Motor neuron (in vitro differentiated cells): ENCODE results near the gene HEBP1. TPM values are rescaled to one million over a fixed set of nuclear protein-coding genes. Genes with fewer than 3 reads are reported as not detected.

Experiments
- ATAC-seq, 8 experiments: fragments of 200-7000 bp; cut with Tn5 transposase; replicated peaks in 6 of 8; 2 replicates each; pipeline ENCODE4 v1.8.0; 2021; ENCODE audit warnings: mild to moderate bottlenecking in 8 of 8, moderate library complexity in 8 of 8
- H3K27ac ChIP-seq, 2 donors: fragments of 250-450 bp; sonication (Bioruptor Pico); 2 replicates each; pipeline ENCODE4 v1.9.0; 2021; ENCODE audit warnings: antibody characterized with exemption in 2 of 2, mild to moderate bottlenecking in 2 of 2, moderate library complexity in 1 of 2
- H3K4me1 ChIP-seq, 2 donors: fragments of 250-450 bp; sonication (Bioruptor Pico); replicated peaks in 1 of 2; 2 replicates each; pipeline ENCODE4 v1.6.1; 2021; ENCODE audit warnings: antibody characterized with exemption in 2 of 2, mild to moderate bottlenecking in 2 of 2, moderate library complexity in 1 of 2
- H3K4me3 ChIP-seq, 5 donors: fragments of 250-450 bp; sonication (Bioruptor Pico); 2 replicates each; pipeline ENCODE4 v1.9.0; 2021; ENCODE audit warnings: antibody characterized with exemption in 5 of 5, mild to moderate bottlenecking in 5 of 5, moderate library complexity in 4 of 5
- WGBS, 10 experiments: fragments of 450-650 bp; shearing (Covaris generic); methylation state at CpG; one replicate each; pipeline ENCODE4 v1.0.0; 2022; 5-methylcytosine and 5-hydroxymethylcytosine counted together
- in situ Hi-C, 9 experiments: fragments of 400-800 bp; cut with MboI; loops; one replicate each; pipeline ENCODE4 v1.15.0; 2021; ENCODE audit warnings: low sequenced_read_pairs in 9 of 9, low pct_unique_long_range_greater_than_20kb in 2 of 9; ENCODE audit not compliant: unreplicated experiment in 9 of 9
- total RNA-seq, 8 experiments: library from RNA; unstranded; fragments of 300-600 nt; gene quantifications; 2 replicates each; pipeline versions ENCODE4 v1.2.3 to v1.2.4, GENCODE V29; 2022

The HEBP1 gene
- total RNA-seq, 8 experiments from 2014 or later, result 6.8 to 25.3 (median 17.1) TPM

DNA sequence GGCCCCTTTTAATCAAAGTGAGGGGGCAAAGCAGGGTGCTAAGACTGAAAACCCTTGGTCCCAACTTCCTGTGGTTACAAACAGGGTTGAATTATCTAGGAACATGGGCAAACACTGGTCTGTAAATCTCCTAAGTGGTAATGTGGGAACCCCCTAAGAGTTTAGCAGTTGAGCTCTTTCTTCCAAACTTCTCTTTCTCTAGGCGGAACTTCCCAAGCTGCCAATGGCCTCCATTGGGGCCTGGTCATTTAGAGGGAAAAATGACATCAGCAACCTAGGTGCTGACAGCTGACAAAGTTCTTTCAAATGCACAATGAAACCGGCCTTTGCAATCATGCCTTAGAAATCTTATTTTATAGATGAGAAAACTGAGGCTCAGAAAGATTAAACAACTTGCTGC is 17.7 kb downstream of the HEBP1 start:
- H3K4me3 ChIP-seq, result no peak overlapping the region
- no peak overlapping the region for H3K27ac ChIP-seq
- peaks cover 10 to 20% of the 10 kb centered on the region in 2 donors for H3K4me1 ChIP-seq
- WGBS, 10 experiments, result 77 to 100% (median 86%) methylated on average over 1 to 2 of the region's 2 CpGs; no CpG with 5 or more reads in 1 of the 10 experiments
- ATAC-seq, result no peak
- in situ Hi-C loops, result loop anchor here in 1 of 9 experiments (10.0 kb wide), 1 partner anchor 68 kb away; no protein-coding TSS in a partner anchor

DNA sequence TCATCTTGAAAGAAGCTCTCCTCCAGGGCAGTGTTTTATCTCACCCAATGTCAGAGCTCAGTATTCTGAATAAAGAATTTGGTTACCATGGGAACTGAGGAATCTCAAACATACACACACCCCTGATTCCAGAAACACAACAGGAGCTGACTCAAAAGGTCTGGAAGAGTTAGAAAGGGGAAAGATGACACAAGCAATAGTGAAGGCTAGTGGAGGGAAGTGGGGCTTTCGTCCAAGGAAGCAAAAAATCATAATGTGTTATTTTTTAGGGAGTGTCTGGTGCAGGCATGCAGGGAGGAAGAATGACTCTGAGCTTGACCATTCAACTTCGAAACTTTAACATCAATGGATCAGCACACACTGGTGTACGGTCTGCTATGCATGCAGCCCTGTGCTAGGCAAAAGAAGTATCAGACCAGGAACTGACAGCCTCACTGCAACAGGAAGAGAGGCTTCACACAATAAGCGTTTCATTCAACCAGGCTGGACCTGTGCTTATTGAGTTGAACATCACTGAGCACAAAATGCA is 20.3 kb downstream of the HEBP1 start:
- in situ Hi-C loops, result loop anchor here in 1 of 9 experiments (10.0 kb wide), 1 partner anchor 65 kb away; no protein-coding TSS in a partner anchor
- peaks cover 10 to 20% of the 10 kb centered on the region in 2 donors for H3K4me1 ChIP-seq
- WGBS, 10 experiments, result 0 to 100% (median 33%) methylated on average over 1 to 4 of the region's 4 CpGs; no CpG with 5 or more reads in 1 of the 10 experiments
- no peak overlapping the region for H3K4me3 ChIP-seq
- ATAC-seq, result peak; percentile 74 to 91 (median 84)
- H3K27ac ChIP-seq, result no peak overlapping the region

DNA sequence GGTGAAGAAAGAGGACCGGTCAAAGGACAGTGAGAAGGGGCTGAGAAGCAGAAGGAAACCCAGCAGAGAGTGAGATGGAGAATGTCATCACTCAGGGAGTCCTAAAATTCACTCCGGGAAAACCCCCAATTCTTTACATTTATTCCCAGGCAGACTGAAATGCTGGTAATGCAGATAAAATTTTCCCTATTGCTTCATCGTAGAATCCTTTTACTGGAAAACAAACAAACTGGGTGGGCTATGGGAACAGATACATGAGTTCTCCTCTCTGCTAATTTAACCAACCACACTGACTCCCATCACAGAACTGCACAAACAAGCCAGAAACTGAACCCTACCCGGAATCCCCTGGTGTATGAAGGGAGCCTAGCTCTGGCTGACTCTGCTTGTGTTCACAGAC is 20.9 kb downstream of the HEBP1 start:
- 50 to 100% (median 82%) methylated on average over 1 to 4 of the region's 4 CpGs; no CpG with 5 or more reads in 2 of the 10 experiments for WGBS, 10 experiments
- Histone ChIP-seq H3K4me1 (peaks cover 10 to 20% of the 10 kb centered on the region in 2 donors), H3K4me3 (no peak overlapping the region), H3K27ac (no peak overlapping the region)
- ATAC-seq, result peak in 7 of 8 experiments; percentile 2 to 41 (median 27)
- in situ Hi-C loops, result no loop called here

DNA sequence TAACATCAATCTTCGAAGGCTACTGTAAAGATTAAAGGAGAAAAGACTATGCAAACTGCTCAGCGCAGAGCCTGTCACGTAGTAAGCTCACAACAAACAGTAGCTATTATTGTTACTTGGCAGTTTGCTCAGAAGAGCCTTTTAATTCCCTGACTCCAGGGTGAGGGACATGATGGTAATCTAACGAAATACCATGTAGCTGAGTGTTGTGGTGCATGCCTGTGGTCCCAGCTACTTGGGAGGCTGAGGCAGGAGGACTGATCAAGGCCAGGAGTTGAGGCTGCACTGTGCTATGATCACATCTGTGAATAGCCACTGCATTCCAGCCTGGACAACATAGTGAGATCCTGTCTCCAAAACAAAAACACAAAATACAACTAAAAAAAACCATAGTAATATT is 22.8 kb downstream of the HEBP1 start:
- H3K27ac ChIP-seq, result no peak overlapping the region
- H3K4me3 ChIP-seq, result no peak overlapping the region
- 60 to 100% (median 97%) methylated on average over 1 to 4 of the region's 4 CpGs for WGBS, 10 experiments
- H3K4me1 ChIP-seq, result peaks cover 10 to 20% of the 10 kb centered on the region in 2 donors
- no peak for ATAC-seq
- in situ Hi-C loops, result no loop called here

DNA sequence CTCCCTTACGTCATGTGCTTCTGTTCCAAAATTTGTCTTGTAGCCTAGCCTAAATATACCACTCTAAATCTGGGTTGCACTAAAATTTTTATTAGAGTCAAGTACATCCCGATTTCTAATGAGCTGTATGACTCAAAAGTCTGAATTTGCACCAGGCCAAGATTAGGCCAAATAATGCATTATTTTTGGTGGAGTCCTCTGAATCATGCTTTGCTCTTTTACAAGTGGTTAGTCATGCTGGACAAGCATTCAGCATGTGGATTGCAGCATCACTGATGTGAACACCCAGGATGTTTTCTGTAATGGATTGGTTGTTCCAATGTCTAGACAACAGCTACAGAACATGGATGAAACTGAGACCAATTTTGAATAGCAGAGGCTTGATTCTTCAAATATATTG is 23.7 kb downstream of the HEBP1 start:
- in situ Hi-C loops, result no loop called here
- WGBS, 10 experiments, result 7 to 100% (median 87%) methylated on average over 1 to 2 of the region's 2 CpGs
- H3K4me1 ChIP-seq, result peaks cover 10 to 20% of the 10 kb centered on the region in 2 donors
- H3K27ac ChIP-seq, result no peak overlapping the region
- ATAC-seq, result peak in 3 of 8 experiments; percentile 53 to 68 (median 63)
- no peak overlapping the region for H3K4me3 ChIP-seq

DNA sequence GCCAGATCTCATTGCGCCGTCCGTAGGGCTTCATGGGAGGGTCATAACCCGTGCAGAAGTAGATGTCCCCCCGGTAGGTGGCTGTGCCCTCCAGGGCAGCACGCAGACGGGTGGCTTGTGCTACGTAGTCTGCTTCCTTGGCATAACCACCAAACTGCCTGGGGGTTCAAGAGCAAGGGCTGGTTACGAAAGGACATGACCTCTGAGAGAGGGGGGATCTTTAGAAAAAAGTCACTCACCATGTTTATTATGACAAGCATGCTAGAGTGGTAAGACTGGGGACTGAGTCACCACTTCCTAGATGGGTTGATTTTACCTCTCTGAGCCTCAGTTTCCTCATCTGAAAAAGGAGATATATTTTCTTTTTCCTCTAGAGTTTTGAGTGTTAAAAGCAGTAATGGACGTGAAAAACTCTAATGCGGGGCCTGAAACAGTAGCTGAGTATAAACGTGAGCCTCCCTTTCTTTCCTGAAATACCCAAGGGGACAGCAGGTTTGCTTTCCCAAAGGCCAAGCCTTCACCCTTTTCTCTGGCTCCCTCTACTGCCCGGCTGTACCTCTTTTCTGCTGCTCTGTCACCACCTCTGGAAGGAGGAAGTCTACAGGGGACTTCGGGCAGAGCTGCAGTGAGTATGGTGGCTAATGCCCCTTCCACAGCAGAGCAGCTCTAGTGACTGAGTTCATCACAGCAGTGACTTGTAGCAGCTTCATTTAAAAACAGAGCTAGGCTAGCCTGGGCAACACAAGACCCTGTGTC is 24.6 kb downstream of the HEBP1 start:
- in situ Hi-C loops, result no loop called here
- 0 to 89% (median 67%) methylated on average over 1 to 9 of the region's 14 CpGs; no CpG with 5 or more reads in 3 of the 10 experiments for whole genome bisulfite sequencing, 10 experiments
- peak in 4 of 8 experiments; percentile 8 to 42 (median 16) for ATAC-seq
- no peak overlapping the region for H3K27ac ChIP-seq
- peaks cover 10 to 16% of the 10 kb centered on the region in 2 donors for H3K4me1 ChIP-seq
- no peak overlapping the region for H3K4me3 ChIP-seq

DNA sequence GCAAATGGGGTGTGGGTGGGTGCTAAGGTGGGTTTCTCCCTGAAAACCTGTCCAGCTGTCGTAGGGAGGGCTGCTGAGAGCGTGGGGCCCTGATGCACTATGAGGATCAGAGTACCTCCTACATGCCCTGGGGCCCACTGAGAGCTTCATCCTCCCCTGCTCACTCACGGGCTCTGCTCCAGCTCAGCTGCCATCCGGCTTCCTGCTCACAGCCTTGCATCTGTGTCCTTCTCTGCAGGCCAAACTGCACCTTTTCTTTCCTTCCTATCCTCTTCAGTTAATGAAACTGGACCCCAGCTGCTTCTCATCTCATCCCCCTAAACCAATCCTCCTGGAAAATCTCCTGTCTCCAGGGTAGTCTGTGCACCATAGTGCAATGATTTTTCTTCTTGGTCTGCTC is 25.9 kb downstream of the HEBP1 start:
- ATAC-seq, result no peak
- in situ Hi-C loops, result no loop called here
- peaks cover 0 to 3% of the 10 kb centered on the region in 2 donors for H3K4me1 ChIP-seq
- no peak overlapping the region for H3K4me3 ChIP-seq
- WGBS, 10 experiments, result 53 to 100% (median 96%) methylated on average over 1 to 3 of the region's 4 CpGs; no CpG with 5 or more reads in 2 of the 10 experiments
- H3K27ac ChIP-seq, result no peak overlapping the region

DNA sequence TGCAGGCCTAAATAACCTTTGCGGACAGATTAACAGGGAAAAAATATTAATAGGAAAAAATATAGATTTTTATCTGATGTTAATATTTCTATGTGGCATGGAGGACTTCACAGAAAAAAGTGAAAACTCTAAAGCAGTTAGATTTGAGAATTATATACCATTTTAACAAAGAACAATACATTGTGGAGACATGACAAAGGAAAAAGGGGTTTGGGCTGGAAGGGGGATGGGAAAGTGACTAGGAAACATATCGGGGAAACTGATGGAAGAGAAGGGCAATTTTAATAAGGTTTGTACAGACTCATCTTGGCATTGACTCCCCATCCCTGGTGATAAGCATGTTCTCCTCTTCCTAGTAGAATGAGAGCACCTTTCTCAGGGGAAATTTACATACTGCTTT is 27.0 kb downstream of the HEBP1 start:
- 86 to 100% (median 100%) methylated on average over 1 to 2 of the region's 2 CpGs; no CpG with 5 or more reads in 2 of the 10 experiments for WGBS, 10 experiments
- in situ Hi-C loops, result no loop called here
- no peak overlapping the region for H3K27ac ChIP-seq
- H3K4me1 ChIP-seq, result no peaks in the 10 kb centered on the region
- ATAC-seq, result no peak
- H3K4me3 ChIP-seq, result no peak overlapping the region

DNA sequence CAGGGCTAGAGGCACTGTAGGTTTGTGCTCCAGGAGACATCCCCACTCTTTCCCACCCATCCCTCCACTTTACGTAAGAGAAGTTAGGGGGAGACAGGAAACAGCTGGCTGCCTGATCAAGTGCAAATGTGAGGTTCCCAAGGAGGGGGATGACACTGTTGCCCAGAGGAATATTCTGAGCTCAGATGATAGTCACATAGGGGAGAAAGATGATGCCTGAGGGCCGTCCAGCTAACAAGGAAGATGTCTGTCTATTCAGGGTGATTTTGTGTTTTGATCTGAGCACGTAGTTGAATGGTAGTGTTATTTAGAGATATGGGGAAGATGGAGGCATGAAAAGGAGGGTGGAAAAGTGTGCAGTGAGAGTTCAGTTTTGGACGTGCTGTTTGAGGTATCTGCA is 34.2 kb downstream of the HEBP1 start:
- Histone ChIP-seq H3K4me3 (no peak overlapping the region), H3K4me1 (peaks cover 0 to 3% of the 10 kb centered on the region in 2 donors), H3K27ac (no peak overlapping the region)
- WGBS, 10 experiments, result 20 to 97% (median 66%) methylated on average over 1 to 4 of the region's 4 CpGs; no CpG with 5 or more reads in 2 of the 10 experiments
- in situ Hi-C loops, result no loop called here
- peak in 1 of 8 experiments; percentile 29 for ATAC-seq

DNA sequence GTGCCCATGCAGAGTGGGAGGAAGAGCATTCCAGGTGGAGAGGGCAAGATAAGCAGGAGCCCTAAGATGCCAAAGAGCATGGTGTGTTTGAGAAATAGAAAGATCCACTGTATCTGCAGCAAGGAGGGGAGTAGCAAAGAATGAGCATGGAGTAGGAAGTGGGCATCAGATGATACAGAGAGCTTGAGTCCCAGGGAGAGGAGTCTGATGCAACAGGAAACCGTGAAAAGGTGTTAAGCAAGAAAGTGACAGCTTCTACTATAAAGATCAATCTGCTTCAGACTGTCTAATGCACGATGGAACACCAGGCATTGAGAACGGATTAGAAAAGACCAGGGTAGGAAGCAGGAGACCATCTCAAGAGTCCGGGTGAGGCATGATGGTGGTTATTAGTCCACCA is 35.8 kb downstream of the HEBP1 start:
- Histone ChIP-seq H3K4me3 (no peak overlapping the region), H3K27ac (no peak overlapping the region), H3K4me1 (peaks cover 2 to 10% of the 10 kb centered on the region in 2 donors)
- in situ Hi-C loops, result no loop called here
- 60 to 100% (median 88%) methylated on average over 1 to 4 of the region's 4 CpGs; no CpG with 5 or more reads in 1 of the 10 experiments for WGBS, 10 experiments
- ATAC-seq, result no peak

DNA sequence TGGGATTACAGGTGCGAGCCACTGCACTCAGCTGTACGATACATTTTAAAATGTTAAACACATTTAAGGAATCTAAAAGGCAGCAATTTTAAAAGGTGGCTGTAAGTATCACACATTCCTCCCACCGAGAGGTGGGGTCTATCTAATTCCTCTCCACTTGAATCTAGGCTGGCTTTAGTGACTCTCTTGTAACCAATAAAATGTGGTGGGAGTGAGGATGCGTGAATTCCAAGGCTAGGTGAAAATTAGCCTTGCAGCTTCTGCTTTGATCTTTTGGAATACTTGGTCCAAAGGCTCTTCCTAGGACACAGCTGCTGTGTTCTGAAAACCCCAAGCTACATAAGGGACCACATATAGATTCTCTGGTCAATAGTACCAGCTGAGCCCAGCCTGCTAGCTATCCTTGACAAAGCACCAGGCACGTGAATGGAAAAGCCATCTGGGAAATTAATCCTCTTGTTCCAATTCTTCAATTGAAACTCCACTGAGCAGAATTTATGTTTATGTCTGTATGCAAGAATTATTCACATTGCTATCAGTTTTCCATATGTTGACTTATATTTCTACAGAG is 39.3 kb downstream of the HEBP1 start:
- Histone ChIP-seq H3K4me3 (no peak overlapping the region), H3K27ac (peak overlapping the region; percentile 44 to 45), H3K4me1 (peaks cover 2 to 10% of the 10 kb centered on the region in 2 donors)
- in situ Hi-C loops, result no loop called here
- peak in 4 of 8 experiments; percentile 37 to 75 (median 60) for ATAC-seq
- 42 to 100% (median 72%) methylated on average over 2 to 3 of the region's 5 CpGs; no CpG with 5 or more reads in 2 of the 10 experiments for WGBS, 10 experiments

DNA sequence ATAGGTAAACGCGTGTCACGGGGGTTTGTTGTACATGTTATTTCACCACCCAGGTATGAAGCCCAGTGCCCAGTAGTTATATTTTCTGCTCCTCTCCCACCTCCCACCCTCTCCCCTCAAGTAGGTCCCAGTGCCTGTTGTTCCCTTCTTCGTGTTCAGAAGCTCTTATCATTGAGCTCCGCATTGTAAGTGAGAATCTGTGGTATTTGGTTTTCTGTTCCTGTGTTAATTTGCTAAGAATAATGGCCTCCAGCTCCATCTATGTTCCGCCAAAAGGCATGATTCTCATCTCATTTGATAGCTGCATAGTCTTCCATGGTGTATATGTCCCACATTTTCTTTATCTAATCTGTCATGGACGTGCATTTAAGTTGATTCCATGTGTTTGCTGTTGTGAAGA is 41.2 kb downstream of the HEBP1 start:
- in situ Hi-C loops, result no loop called here

More for the DNA sequence above, 41.2 kb downstream of the HEBP1 start:
- no peak overlapping the region for H3K27ac ChIP-seq
- H3K4me1 ChIP-seq, result peaks cover 2 to 10% of the 10 kb centered on the region in 2 donors
- ATAC-seq, result no peak
- WGBS, 10 experiments, result 35 to 100% (median 83%) methylated on average over 2 to 7 of the region's 7 CpGs; no CpG with 5 or more reads in 1 of the 10 experiments
- H3K4me3 ChIP-seq, result no peak overlapping the region
